ENCODE measurements around the gene RAB6C.

GRCh38 chr2:129936334-129936934, 43.0 kb upstream of the RAB6C start:
- no peak for TF ChIP-seq CTCF (IDR thresholded peaks at IDR 0.05; ENCODE audit: borderline replicate concordance, extremely low read depth, low read length, poor library complexity, severe bottlenecking)
- TF ChIP-seq EZH2 (IDR thresholded peaks at IDR 0.05; ENCODE audit: borderline replicate concordance, low read depth, low read length, severe bottlenecking): no peak
